SK-N-SH treated with all-trans-retinoic acid at 6 μM for 48 hours (cell line): ENCODE results near the gene TRNP1.

Source experiments
- CSDC2 ChIP-seq: fragments of 250-450 bp; sonication (Bioruptor Pico); IDR thresholded peaks from 2 replicates; pipeline ENCODE4 v1.5.0; 2020; ENCODE audit warnings: mild to moderate bottlenecking, moderate library complexity
- ESRRG ChIP-seq: fragments of 250-450 bp; sonication (Bioruptor Pico); IDR thresholded peaks from 2 replicates; pipeline ENCODE4 v1.6.1; 2021; ENCODE audit warnings: mild to moderate bottlenecking
- GLIS3 ChIP-seq: fragments of 250-450 bp; sonication (Bioruptor Pico); IDR thresholded peaks from 2 replicates; pipeline ENCODE4 v1.5.0; 2020; ENCODE audit warnings: mild to moderate bottlenecking, moderate library complexity
- ISL1 ChIP-seq: fragments of 250-450 bp; sonication (Bioruptor Pico); IDR thresholded peaks from 2 replicates; pipeline ENCODE4 v2.1.2; 2022; ENCODE audit warnings: mild to moderate bottlenecking, moderate library complexity
- OSR1 ChIP-seq: fragments of 250-450 bp; sonication (Bioruptor Pico); IDR thresholded peaks from 2 replicates; pipeline ENCODE4 v1.8.0; 2022; ENCODE audit warnings: moderate library complexity, mild to moderate bottlenecking, inconsistent platforms
- SNAI2 ChIP-seq: fragments of 250-450 bp; sonication (Bioruptor Pico); IDR thresholded peaks from 2 replicates; pipeline ENCODE4 v1.5.0; 2020; ENCODE audit warnings: mild to moderate bottlenecking, moderate library complexity
- ZFP30 ChIP-seq: fragments of 450-650 bp; formaldehyde crosslinking; IDR thresholded peaks from 2 replicates; pipeline ENCODE4 v1.5.0; 2022; ENCODE audit warnings: mild to moderate bottlenecking, moderate library complexity
- ZNF8 ChIP-seq: fragments of 450-650 bp; formaldehyde crosslinking; IDR thresholded peaks from 2 replicates; pipeline ENCODE4 v1.5.0; 2020; ENCODE audit warnings: mild to moderate bottlenecking, moderate library complexity
- TF ChIP-seq, protein P1 (sequence below): fragments of 250-450 bp; sonication (Bioruptor Pico); IDR thresholded peaks from 2 replicates; pipeline ENCODE4 v1.8.0; 2020; ENCODE audit warnings: mild to moderate bottlenecking, moderate library complexity, borderline replicate concordance
- TF ChIP-seq, protein P2 (sequence below): fragments of 250-450 bp; sonication (Bioruptor Pico); IDR thresholded peaks from 2 replicates; pipeline ENCODE4 v1.8.0; 2021; ENCODE audit warnings: low read depth, mild to moderate bottlenecking, moderate library complexity, borderline replicate concordance
- TF ChIP-seq, protein P3 (sequence below): fragments of 250-450 bp; sonication (Bioruptor Pico); IDR thresholded peaks from 2 replicates; pipeline ENCODE4 v1.5.0; 2020; ENCODE audit warnings: mild to moderate bottlenecking, moderate library complexity

DNA sequence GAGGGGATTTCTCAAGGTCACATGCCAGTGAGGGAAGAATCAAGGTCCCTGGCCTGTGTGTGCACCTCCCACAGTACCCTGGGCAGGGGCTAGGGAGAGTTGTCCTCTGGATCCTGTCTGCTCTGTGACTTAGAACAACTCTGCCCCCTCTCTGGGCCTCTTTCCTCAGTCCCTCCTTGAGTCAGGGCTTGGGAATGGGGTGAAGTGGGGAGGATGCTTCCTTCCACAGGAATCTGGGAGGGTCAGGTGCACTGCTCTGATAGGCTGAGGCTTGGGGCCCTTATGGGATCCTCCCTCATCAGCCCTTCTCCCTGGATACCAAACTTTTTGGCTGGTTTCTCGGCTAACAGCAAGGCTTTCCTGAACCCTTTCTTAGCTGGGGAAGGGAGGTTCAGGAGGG lies 2.5 kb downstream of the TRNP1 start:
- TF ChIP-seq, protein P1, sequence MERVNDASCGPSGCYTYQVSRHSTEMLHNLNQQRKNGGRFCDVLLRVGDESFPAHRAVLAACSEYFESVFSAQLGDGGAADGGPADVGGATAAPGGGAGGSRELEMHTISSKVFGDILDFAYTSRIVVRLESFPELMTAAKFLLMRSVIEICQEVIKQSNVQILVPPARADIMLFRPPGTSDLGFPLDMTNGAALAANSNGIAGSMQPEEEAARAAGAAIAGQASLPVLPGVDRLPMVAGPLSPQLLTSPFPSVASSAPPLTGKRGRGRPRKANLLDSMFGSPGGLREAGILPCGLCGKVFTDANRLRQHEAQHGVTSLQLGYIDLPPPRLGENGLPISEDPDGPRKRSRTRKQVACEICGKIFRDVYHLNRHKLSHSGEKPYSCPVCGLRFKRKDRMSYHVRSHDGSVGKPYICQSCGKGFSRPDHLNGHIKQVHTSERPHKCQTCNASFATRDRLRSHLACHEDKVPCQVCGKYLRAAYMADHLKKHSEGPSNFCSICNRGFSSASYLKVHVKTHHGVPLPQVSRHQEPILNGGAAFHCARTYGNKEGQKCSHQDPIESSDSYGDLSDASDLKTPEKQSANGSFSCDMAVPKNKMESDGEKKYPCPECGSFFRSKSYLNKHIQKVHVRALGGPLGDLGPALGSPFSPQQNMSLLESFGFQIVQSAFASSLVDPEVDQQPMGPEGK: no peak
- TF ChIP-seq ZFP30 (CRISPR knock-in tag): no peak
- no peak for TF ChIP-seq ZNF8 (CRISPR knock-in tag)
- no peak for TF ChIP-seq GLIS3 (CRISPR knock-in tag)
- no peak for TF ChIP-seq ISL1 (CRISPR knock-in tag)
- no peak for TF ChIP-seq SNAI2 (CRISPR knock-in tag)
- TF ChIP-seq, protein P2, sequence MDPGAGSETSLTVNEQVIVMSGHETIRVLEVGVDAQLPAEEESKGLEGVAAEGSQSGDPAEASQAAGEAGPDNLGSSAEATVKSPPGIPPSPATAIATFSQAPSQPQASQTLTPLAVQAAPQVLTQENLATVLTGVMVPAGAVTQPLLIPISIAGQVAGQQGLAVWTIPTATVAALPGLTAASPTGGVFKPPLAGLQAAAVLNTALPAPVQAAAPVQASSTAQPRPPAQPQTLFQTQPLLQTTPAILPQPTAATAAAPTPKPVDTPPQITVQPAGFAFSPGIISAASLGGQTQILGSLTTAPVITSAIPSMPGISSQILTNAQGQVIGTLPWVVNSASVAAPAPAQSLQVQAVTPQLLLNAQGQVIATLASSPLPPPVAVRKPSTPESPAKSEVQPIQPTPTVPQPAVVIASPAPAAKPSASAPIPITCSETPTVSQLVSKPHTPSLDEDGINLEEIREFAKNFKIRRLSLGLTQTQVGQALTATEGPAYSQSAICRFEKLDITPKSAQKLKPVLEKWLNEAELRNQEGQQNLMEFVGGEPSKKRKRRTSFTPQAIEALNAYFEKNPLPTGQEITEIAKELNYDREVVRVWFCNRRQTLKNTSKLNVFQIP (CRISPR knock-in tag): no peak
- no peak for TF ChIP-seq OSR1
- no peak for TF ChIP-seq CSDC2 (CRISPR knock-in tag)
- TF ChIP-seq, protein P3, sequence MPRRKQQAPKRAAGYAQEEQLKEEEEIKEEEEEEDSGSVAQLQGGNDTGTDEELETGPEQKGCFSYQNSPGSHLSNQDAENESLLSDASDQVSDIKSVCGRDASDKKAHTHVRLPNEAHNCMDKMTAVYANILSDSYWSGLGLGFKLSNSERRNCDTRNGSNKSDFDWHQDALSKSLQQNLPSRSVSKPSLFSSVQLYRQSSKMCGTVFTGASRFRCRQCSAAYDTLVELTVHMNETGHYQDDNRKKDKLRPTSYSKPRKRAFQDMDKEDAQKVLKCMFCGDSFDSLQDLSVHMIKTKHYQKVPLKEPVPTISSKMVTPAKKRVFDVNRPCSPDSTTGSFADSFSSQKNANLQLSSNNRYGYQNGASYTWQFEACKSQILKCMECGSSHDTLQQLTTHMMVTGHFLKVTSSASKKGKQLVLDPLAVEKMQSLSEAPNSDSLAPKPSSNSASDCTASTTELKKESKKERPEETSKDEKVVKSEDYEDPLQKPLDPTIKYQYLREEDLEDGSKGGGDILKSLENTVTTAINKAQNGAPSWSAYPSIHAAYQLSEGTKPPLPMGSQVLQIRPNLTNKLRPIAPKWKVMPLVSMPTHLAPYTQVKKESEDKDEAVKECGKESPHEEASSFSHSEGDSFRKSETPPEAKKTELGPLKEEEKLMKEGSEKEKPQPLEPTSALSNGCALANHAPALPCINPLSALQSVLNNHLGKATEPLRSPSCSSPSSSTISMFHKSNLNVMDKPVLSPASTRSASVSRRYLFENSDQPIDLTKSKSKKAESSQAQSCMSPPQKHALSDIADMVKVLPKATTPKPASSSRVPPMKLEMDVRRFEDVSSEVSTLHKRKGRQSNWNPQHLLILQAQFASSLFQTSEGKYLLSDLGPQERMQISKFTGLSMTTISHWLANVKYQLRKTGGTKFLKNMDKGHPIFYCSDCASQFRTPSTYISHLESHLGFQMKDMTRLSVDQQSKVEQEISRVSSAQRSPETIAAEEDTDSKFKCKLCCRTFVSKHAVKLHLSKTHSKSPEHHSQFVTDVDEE (CRISPR knock-in tag): no peak
- no peak for TF ChIP-seq ESRRG (CRISPR knock-in tag)
